ENCODE data around the gene GRAMD1C. TPM values are rescaled to one million over a fixed set of nuclear protein-coding genes. Genes with fewer than 3 reads are reported as not detected.

GRAMD1C gene
- polyA plus RNA-seq, 3 donors = 0.13 to 0.29 (median 0.27) TPM

DNA sequence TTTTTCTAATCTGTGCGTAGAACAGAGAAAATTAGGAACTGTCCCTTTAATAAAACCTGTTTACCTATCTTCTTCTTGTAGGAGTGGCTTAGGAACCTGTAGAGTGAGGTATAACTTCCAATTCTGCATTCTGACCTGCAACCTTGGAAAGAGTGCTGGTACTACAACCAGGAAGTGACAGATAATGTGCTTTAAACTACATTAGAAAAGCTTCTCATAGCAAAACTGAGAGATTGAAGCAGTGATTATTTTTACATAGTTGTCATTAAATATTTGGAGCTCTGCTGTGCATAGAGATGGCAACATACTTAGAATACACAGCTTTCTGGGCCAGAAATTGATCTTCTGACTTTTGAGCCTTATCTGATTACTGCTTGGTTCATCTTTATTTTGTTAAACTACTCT is 58.8 kb downstream of the GRAMD1C start:
- intact Hi-C loops (cut with micrococcal nuclease) = no loop called here
- Histone ChIP-seq H3K9me3 (replicated peaks in 1 of 2; ENCODE audit: control insufficient read depth in 1 of 2, insufficient read depth in 1 of 2, low read length in 2 of 2) (no peaks in the 10 kb centered on the region), H3K79me2 (ENCODE audit: insufficient read depth, low read length) (no peaks in the 10 kb centered on the region), H3K4me1 (ENCODE audit: control insufficient read depth in 1 of 2, insufficient read depth in 2 of 2, low read length in 2 of 2) (peaks cover 5 to 8% of the 10 kb centered on the region in 2 donors), H3K36me3 (replicated peaks in 1 of 2; ENCODE audit: control insufficient read depth in 1 of 2, insufficient read depth in 2 of 2, low read length in 2 of 2) (no peaks in the 10 kb centered on the region), H3K4me3 (replicated peaks in 1 of 3; ENCODE audit: low read depth in 2 of 3, low read length in 3 of 3) (no peak overlapping the region), H3K9ac (ENCODE audit: insufficient read depth, low read length, poor library complexity, severe bottlenecking) (no peak overlapping the region), H2AFZ (ENCODE audit: insufficient read depth, low read depth, low read length, poor library complexity, severe bottlenecking) (peak overlapping the region; percentile 9), H4K20me1 (ENCODE audit: insufficient read depth, low read length) (no peaks in the 10 kb centered on the region), H3K4me2 (replicated peaks; ENCODE audit: extremely low read depth, low read length, poor library complexity, severe bottlenecking) (peak overlapping the region; percentile 23), H3K27ac (ENCODE audit: low read depth in 1 of 2, low read length in 2 of 2) (no peak overlapping the region), H3K27me3 (ENCODE audit: control insufficient read depth in 2 of 2, insufficient read depth in 2 of 2, low read length in 2 of 2) (no peaks in the 10 kb centered on the region)
- Mint-ChIP-seq H3K4me1 (peaks cover 12% of the 10 kb centered on the region), H3K27me3 (ENCODE audit: low read depth in 3 of 3) (no peaks in the 10 kb centered on the region), H3K9me3 (no peaks in the 10 kb centered on the region), H3K4me3 (peak overlapping the region; percentile 35 to 57), H3K27ac (no peak overlapping the region), H3K36me3 (no peaks in the 10 kb centered on the region)
- TF ChIP-seq CTCF (IDR thresholded peaks at IDR 0.05) = no peak
- no CpG with 5 or more reads among the region's 1 CpG for WGBS (ENCODE audit: insufficient coverage)
- no peak for DNase-seq

DNA sequence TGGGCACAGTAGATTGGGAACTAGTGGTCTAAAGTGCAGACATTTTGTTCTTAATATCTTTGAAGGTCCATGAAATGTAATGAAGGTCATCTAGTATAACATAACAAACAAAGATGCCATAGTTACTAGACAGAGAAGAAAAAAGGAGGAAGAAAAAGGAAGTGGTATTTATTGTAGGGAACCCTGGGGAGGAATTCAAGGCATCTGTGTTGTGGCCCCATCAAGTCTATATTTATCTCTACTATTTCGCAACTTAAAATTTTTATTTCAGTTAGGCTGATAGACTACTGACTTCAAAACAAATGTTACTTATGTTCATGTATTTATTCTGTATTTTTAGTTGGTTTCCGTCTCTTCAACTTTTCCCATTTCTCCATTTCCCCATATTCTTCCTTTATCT is 60.3 kb downstream of the GRAMD1C start:
- H3K9ac ChIP-seq (ENCODE audit: insufficient read depth, low read length, poor library complexity, severe bottlenecking) = no peak overlapping the region

More for the DNA sequence above, 60.3 kb downstream of the GRAMD1C start:
- Histone ChIP-seq H2AFZ (ENCODE audit: insufficient read depth, low read depth, low read length, poor library complexity, severe bottlenecking) (no peak overlapping the region), H3K27me3 (ENCODE audit: control insufficient read depth in 2 of 2, insufficient read depth in 2 of 2, low read length in 2 of 2) (no peaks in the 10 kb centered on the region), H3K9me3 (replicated peaks in 1 of 2; ENCODE audit: control insufficient read depth in 1 of 2, insufficient read depth in 1 of 2, low read length in 2 of 2) (no peaks in the 10 kb centered on the region), H3K4me1 (ENCODE audit: control insufficient read depth in 1 of 2, insufficient read depth in 2 of 2, low read length in 2 of 2) (peaks cover 5 to 8% of the 10 kb centered on the region in 2 donors), H3K36me3 (replicated peaks in 1 of 2; ENCODE audit: control insufficient read depth in 1 of 2, insufficient read depth in 2 of 2, low read length in 2 of 2) (no peaks in the 10 kb centered on the region), H4K20me1 (ENCODE audit: insufficient read depth, low read length) (no peaks in the 10 kb centered on the region), H3K79me2 (ENCODE audit: insufficient read depth, low read length) (no peaks in the 10 kb centered on the region), H3K27ac (ENCODE audit: low read depth in 1 of 2, low read length in 2 of 2) (no peak overlapping the region), H3K4me2 (replicated peaks; ENCODE audit: extremely low read depth, low read length, poor library complexity, severe bottlenecking) (no peak overlapping the region), H3K4me3 (replicated peaks in 1 of 3; ENCODE audit: low read depth in 2 of 3, low read length in 3 of 3) (no peak overlapping the region)
- H3K4me3 Mint-ChIP-seq = peak overlapping the region in 1 of 2 donors; percentile 28
- no peak for DNase-seq
- H3K4me1 Mint-ChIP-seq = peaks cover 12% of the 10 kb centered on the region
- peaks cover 0 to 2% (median 0%) of the 10 kb centered on the region in 7 donors for H3K9me3 Mint-ChIP-seq
- no peak for TF ChIP-seq CTCF (IDR thresholded peaks at IDR 0.05)
- no peaks in the 10 kb centered on the region for H3K36me3 Mint-ChIP-seq
- intact Hi-C loops (cut with micrococcal nuclease) = no loop called here
- WGBS (ENCODE audit: insufficient coverage) = no CpG with 5 or more reads among the region's 2 CpGs
- peaks cover 0 to 1% (median 0%) of the 10 kb centered on the region in 3 donors for H3K27me3 Mint-ChIP-seq (ENCODE audit: low read depth in 3 of 3)
- no peak overlapping the region for H3K27ac Mint-ChIP-seq
